ENCODE results near the gene SMG6. TPM values are rescaled to one million over a fixed set of nuclear protein-coding genes. Genes with fewer than 3 reads are reported as not detected.
"Not testable (repeated sequence)": the region's sequence is repeated elsewhere in the genome, so short reads cannot be mapped to it uniquely, and the experiment has no call there.

Gene SMG6
- total RNA-seq, 3 donors from 2014 or later, result 24.9 to 29.3 (median 29.0) TPM

GRCh38 chr17:2207815-2208515, 95.6 kb downstream of the SMG6 start:
- no peaks in the 10 kb centered on the region for H3K36me3 ChIP-seq
- H3K27ac ChIP-seq, result peak overlapping the region; percentile 36 to 62

DNA sequence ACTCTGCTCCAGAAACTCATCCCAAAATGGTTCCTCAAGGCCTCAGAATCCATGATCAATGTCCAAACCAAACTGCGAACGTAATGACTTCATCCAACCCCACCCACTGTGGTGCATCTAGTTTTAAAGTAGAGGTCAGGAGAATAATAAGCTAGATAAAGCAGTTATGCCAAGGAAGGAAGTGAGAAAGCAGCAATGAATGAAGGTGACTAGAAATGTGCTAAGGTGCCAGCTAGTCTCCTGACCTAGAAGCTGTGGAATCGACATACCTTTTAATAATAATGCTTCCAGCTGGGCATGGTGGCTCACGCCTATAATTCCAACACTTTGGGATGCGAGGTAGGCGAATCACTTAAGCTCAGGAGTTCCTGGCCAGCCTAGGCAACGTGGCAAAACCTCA, 99.2 kb downstream of the SMG6 start:
- no peak for DNase-seq (ENCODE audit: low spot score in 2 of 2)
- Histone ChIP-seq H3K27ac (no peak overlapping the region), H3K4me3 (no peak overlapping the region), H3K9me3 (no peaks in the 10 kb centered on the region), H3K27me3 (no peaks in the 10 kb centered on the region), H3K4me1 (no peaks in the 10 kb centered on the region), H3K36me3 (no peaks in the 10 kb centered on the region)
- intact Hi-C loops (cut with DNase I; ENCODE audit: low total_unique reads), result no loop called here
- no peak for TF ChIP-seq POLR2A (IDR thresholded peaks at IDR 0.05)
- no peak for TF ChIP-seq CTCF (IDR thresholded peaks at IDR 0.05)
- TF ChIP-seq POLR2AphosphoS5 (IDR thresholded peaks at IDR 0.05), result no peak

More at GRCh38 chr17:2207815-2208515, 95.6 kb downstream of the SMG6 start:
- Histone ChIP-seq H3K4me1 (peaks cover 0 to 7% of the 10 kb centered on the region in 2 donors), H3K9me3 (no peaks in the 10 kb centered on the region), H3K4me3 (no peak overlapping the region), H3K27me3 (no peaks in the 10 kb centered on the region)
- TF ChIP-seq POLR2AphosphoS5 (IDR thresholded peaks at IDR 0.05) (no peak), CTCF (IDR thresholded peaks at IDR 0.05) (no peak), POLR2A (IDR thresholded peaks at IDR 0.05) (no peak)
- DNase-seq (ENCODE audit: low spot score in 2 of 2), result no peak
- intact Hi-C loops (cut with DNase I; ENCODE audit: low total_unique reads), result no loop called here

- no peak for DNase-seq (ENCODE audit: low spot score in 2 of 2)
- intact Hi-C loops (cut with DNase I; ENCODE audit: low total_unique reads), result no loop called here
- H3K36me3 ChIP-seq, result no peaks in the 10 kb centered on the region
- no peak overlapping the region for H3K27ac ChIP-seq
- no peak overlapping the region for H3K4me3 ChIP-seq
- H3K27me3 ChIP-seq, result no peaks in the 10 kb centered on the region
- TF ChIP-seq CTCF (IDR thresholded peaks at IDR 0.05), result no peak
- TF ChIP-seq POLR2A (IDR thresholded peaks at IDR 0.05), result no peak
- no peak for TF ChIP-seq POLR2AphosphoS5 (IDR thresholded peaks at IDR 0.05)
- no peaks in the 10 kb centered on the region for H3K4me1 ChIP-seq
- H3K9me3 ChIP-seq, result no peaks in the 10 kb centered on the region
Measured at GRCh38 chr17:2203818-2204217, 99.8 kb downstream of the SMG6 start.

DNA sequence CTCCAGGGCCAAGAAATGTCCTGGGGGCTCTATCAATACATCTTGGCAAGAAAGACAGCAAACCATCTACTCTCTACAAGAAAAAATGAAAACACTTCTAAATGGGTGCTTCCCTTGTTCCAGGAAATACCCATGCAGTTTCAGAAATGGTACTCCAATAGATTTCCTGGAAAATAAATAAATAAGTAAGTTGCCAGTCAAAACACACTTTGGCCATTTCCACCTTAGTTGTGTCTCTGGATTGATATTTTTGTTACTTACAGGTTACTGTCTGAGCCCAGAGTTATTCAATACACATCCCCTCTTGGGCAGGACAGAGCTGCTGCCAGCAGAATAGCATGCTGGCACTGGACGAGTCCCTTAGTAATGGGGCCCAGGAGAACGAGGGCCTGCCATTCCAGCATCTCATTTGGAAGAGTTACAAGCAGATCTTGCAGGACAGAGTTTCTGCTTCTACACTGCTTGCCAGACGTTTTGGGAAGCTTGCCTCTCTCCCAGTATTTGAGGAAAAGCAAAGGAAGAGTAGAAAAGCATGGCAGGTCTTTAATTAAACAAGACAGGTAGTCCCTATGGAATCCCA, 100.5 kb downstream of the SMG6 start:
- H3K4me1 ChIP-seq, result no peaks in the 10 kb centered on the region
- no peak overlapping the region for H3K27ac ChIP-seq
- no peaks in the 10 kb centered on the region for H3K36me3 ChIP-seq
- H3K9me3 ChIP-seq, result no peaks in the 10 kb centered on the region
- DNase-seq (ENCODE audit: low spot score in 2 of 2), result no peak
- no peak overlapping the region for H3K4me3 ChIP-seq
- intact Hi-C loops (cut with DNase I; ENCODE audit: low total_unique reads), result no loop called here
- TF ChIP-seq POLR2A (IDR thresholded peaks at IDR 0.05) (no peak), POLR2AphosphoS5 (IDR thresholded peaks at IDR 0.05) (no peak), CTCF (IDR thresholded peaks at IDR 0.05) (no peak)
- no peaks in the 10 kb centered on the region for H3K27me3 ChIP-seq

DNA sequence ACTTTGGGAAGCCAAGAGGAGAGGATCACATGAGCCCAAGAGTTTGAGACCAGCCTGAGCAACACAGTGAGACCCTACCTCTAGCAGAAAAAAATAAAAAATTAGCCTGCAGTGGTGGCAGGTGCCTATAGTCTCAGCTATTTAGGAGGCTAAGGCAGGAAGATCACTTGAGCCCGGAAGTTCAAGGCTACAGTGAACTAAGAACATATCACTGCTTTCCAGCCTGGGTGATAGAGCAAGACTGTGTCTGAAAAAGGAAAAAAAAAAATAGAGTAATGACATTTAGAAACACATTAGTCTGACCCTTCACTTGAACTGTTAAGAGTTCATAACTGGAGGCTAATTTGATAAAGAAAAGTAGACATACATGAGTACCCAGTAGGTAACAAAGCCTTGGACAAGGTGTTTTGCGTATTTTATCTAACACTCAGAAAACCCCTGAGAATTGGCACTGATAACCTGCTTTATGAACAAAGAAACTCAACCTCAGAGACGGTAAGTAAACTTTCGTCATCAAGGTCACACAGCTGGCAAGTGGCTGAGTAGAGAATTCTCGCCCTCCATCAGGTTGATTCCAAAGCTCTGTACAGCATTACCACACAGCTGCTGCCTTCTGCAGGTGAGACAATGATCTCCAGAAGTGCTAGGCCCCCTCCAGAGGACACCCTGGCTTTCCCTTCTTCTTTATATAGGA, 101.1 kb downstream of the SMG6 start:
- intact Hi-C loops (cut with DNase I; ENCODE audit: low total_unique reads), result no loop called here
- no peak for DNase-seq (ENCODE audit: low spot score in 2 of 2)
- Histone ChIP-seq H3K9me3 (no peaks in the 10 kb centered on the region), H3K36me3 (no peaks in the 10 kb centered on the region), H3K4me3 (no peak overlapping the region), H3K27me3 (no peaks in the 10 kb centered on the region), H3K27ac (no peak overlapping the region), H3K4me1 (no peaks in the 10 kb centered on the region)
- TF ChIP-seq POLR2AphosphoS5 (IDR thresholded peaks at IDR 0.05) (no peak), POLR2A (IDR thresholded peaks at IDR 0.05) (no peak), CTCF (IDR thresholded peaks at IDR 0.05) (no peak)

DNA sequence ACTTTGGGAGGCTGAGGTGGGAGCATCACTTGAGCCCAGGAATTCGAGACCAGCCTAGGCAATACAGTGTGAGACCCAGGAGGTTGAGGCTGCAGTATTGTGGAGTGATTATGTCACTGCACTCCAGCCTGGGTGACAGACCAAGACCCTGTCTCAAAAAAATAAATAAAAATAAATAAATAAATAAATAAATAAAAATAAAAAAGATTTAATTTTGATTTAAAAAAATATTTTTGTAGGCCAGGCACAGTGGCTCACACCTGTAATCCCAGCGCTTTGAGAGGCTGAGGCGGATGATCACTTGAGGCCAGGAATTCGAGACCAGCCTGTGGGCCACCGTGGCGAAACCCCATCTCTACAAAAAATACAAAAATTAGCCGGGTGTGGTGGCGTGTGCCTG, 104.2 kb downstream of the SMG6 start:
- H3K27me3 ChIP-seq; H3K27ac ChIP-seq; H3K36me3 ChIP-seq; H3K4me1 ChIP-seq; intact Hi-C loops (cut with DNase I; ENCODE audit: low total_unique reads); H3K9me3 ChIP-seq; H3K4me3 ChIP-seq; DNase-seq (ENCODE audit: low spot score in 2 of 2): not testable (repeated sequence)
